ENCODE measurements around the gene COL9A3. TPM values are rescaled to one million over a fixed set of nuclear protein-coding genes. Genes with fewer than 3 reads are reported as not detected.

Gene COL9A3
- total RNA-seq, 1 experiment from 2014 or later = 8.5 TPM

DNA sequence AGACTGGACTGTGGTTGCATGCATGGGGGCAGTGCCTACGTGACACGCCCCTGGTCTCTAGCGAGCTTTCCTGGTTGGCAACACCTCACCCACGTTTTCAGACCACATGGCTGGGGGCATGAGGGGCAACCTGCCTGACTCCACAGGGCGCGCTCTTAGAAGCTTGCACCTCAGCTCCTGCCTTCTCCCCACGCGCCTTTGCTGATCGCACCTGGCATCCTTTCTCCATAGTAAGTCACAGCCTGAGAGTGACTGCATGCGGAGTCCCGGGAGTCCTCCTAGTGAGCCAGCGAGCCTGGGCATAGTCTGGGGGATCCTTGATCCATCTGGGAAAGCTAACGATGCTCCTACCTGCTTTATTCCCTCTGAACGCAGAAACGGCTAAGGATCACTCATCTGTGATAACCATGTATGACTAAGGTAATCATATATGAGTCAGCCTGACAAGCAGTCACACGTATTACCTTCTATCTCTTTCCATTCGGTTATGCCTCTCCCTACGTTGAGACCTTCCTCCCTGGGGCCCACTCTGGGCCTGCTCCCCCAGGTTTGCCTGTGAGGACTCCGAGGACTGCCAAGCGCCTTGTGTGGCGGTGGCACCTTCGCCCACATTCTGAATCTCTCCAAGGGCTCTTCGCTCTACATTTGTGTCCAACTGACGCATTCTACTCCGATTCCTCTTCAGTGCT is 40.2 kb downstream of the COL9A3 start:
- Histone ChIP-seq H3K36me3 (ENCODE audit: low read depth) (0 out of 2 replicates have a peak, but pooled peaks cover 9% of the 10 kb centered on the region), H3K9me2 (ENCODE audit: insufficient read depth) (no peaks in the 10 kb centered on the region), H3K27me3 (ENCODE audit: insufficient read depth, low read depth) (no peaks in the 10 kb centered on the region), H3K79me2 (ENCODE audit: low read depth) (peaks cover 23% of the 10 kb centered on the region), H3K4me3 (no peak overlapping the region), H3K4me2 (no peak overlapping the region), H3K27ac (no peak overlapping the region), H2AFZ (no peak overlapping the region), H4K20me1 (ENCODE audit: insufficient read depth) (no peaks in the 10 kb centered on the region), H3K9me3 (ENCODE audit: insufficient read depth, low read depth) (no peaks in the 10 kb centered on the region), H3F3A (ENCODE audit: insufficient read depth, low read depth) (0 out of 2 replicates have a peak, but pooled peaks cover 4% of the 10 kb centered on the region), H3K4me1 (replicated peaks; ENCODE audit: insufficient read depth) (peaks cover 13% of the 10 kb centered on the region)
- TF ChIP-seq EZH2 (IDR thresholded peaks at IDR 0.05; ENCODE audit: low read depth) = no peak
- TF ChIP-seq, protein P1, sequence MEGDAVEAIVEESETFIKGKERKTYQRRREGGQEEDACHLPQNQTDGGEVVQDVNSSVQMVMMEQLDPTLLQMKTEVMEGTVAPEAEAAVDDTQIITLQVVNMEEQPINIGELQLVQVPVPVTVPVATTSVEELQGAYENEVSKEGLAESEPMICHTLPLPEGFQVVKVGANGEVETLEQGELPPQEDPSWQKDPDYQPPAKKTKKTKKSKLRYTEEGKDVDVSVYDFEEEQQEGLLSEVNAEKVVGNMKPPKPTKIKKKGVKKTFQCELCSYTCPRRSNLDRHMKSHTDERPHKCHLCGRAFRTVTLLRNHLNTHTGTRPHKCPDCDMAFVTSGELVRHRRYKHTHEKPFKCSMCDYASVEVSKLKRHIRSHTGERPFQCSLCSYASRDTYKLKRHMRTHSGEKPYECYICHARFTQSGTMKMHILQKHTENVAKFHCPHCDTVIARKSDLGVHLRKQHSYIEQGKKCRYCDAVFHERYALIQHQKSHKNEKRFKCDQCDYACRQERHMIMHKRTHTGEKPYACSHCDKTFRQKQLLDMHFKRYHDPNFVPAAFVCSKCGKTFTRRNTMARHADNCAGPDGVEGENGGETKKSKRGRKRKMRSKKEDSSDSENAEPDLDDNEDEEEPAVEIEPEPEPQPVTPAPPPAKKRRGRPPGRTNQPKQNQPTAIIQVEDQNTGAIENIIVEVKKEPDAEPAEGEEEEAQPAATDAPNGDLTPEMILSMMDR (conservative IDR thresholded peaks at IDR 0.05) = no peak
- no TSS peak for BruUV-seq (replicated peaks)
- POLR2A ChIA-PET (ENCODE audit: unreplicated experiment) = interaction anchor here (0.6 kb wide), 1 partner anchor 12 kb away, joined by 9 read pairs; no protein-coding TSS in a partner anchor
- intact Hi-C loops (cut with micrococcal nuclease; ENCODE audit: unreplicated experiment) = no loop called here
- peak in 1 of 2 experiments; percentile 26 for DNase-seq
- CTCF ChIA-PET = no interaction called here

DNA sequence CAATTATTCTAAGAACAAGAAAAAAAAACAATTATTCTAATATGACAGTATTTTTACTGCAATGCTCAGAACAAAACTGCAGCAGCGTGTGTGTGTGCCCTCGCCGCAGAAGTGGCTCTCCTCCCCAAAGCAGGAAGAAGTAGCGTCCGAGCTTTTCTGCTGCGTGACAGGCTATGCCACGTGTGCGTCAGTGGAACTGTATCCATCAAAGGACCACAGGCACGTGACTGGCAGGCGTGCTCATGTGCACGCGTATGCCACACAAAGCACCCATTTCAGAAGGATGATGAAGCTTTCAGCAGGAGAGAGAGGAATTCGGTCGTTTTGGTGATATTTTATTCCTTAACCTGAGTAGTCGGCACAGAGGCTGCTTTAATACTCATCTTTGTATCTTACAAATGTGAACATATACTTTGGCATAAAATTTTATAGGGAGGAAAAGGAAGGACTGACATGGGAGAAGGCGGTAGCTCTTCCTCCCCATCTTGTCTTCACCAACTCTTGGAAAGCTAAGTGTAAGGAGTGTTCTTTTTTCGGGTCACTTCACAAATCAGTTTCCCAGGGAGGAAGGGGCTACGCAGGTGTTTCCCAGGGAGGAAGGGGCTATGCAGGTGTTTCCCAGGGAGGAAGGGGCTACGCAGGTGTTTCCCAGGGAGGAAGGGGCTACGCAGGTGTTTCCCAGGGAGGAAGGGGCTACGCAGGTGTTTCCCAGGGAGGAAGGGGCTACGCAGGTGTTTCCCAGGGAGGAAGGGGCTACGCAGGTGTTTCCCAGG is 41.4 kb downstream of the COL9A3 start:
- TF ChIP-seq EZH2 (IDR thresholded peaks at IDR 0.05; ENCODE audit: low read depth) = no peak
- TF ChIP-seq, protein P1 (conservative IDR thresholded peaks at IDR 0.05) = no peak
- Histone ChIP-seq H3K9me2 (ENCODE audit: insufficient read depth) (no peaks in the 10 kb centered on the region), H3K36me3 (ENCODE audit: low read depth) (0 out of 2 replicates have a peak, but pooled peaks cover 9% of the 10 kb centered on the region), H3K4me1 (replicated peaks; ENCODE audit: insufficient read depth) (peaks cover 16% of the 10 kb centered on the region), H2AFZ (no peak overlapping the region), H3F3A (ENCODE audit: insufficient read depth, low read depth) (peaks cover 15% of the 10 kb centered on the region; the same call in 1 of the 2 replicates), H3K9me3 (ENCODE audit: insufficient read depth, low read depth) (no peaks in the 10 kb centered on the region), H3K4me3 (no peak overlapping the region), H4K20me1 (ENCODE audit: insufficient read depth) (no peaks in the 10 kb centered on the region), H3K27ac (no peak overlapping the region), H3K4me2 (no peak overlapping the region), H3K27me3 (ENCODE audit: insufficient read depth, low read depth) (no peaks in the 10 kb centered on the region), H3K79me2 (ENCODE audit: low read depth) (peaks cover 23% of the 10 kb centered on the region)
- BruUV-seq (replicated peaks) = no TSS peak
- ChIA-PET CTCF (no interaction called here), POLR2A (ENCODE audit: unreplicated experiment) (interaction anchor here (0.7 kb wide), 1 partner anchor 35 kb away, joined by 9 read pairs; no protein-coding TSS in a partner anchor)
- no peak for DNase-seq
- intact Hi-C loops (cut with micrococcal nuclease; ENCODE audit: unreplicated experiment) = no loop called here

DNA sequence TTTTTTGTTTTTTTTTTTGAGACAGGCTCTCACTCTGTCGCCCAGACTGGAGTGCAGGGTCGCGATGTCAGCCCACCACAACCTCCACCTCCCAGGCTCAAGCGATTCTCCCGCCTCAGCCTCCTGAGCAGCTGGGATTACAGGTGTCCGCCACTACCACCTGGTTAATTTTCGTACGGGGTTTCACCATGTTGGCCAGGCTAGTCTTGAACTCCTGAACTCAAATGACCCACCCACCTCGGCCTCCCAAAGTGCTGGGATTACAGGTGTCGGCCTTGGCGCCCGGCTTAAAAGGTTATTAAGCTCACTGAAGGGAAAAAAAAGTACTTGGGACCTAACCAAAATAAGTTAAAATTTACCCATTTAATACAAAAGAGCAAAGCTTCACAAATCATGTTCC is 42.9 kb downstream of the COL9A3 start:
- H3K27ac ChIP-seq = no peak overlapping the region
- H4K20me1 ChIP-seq (ENCODE audit: insufficient read depth) = no peaks in the 10 kb centered on the region
- DNase-seq = peak in 1 of 2 experiments; percentile 10
- H3K27me3 ChIP-seq (ENCODE audit: insufficient read depth, low read depth) = no peaks in the 10 kb centered on the region
- H3K4me2 ChIP-seq = peak overlapping the region; percentile 76
- ChIA-PET POLR2A (ENCODE audit: unreplicated experiment) (no interaction called here), CTCF (interaction anchor here (0.7 kb wide), 1 partner anchor 17 kb away, joined by 13 read pairs; no protein-coding TSS in a partner anchor)
- 0 out of 2 replicates have a peak, but pooled peaks cover 4% of the 10 kb centered on the region for H3K36me3 ChIP-seq (ENCODE audit: low read depth)
- BruUV-seq (replicated peaks) = TSS peak; percentile 39
- H3K9me3 ChIP-seq (ENCODE audit: insufficient read depth, low read depth) = no peaks in the 10 kb centered on the region
- peaks cover 16% of the 10 kb centered on the region for H3K4me1 ChIP-seq (replicated peaks; ENCODE audit: insufficient read depth)
- H3F3A ChIP-seq (ENCODE audit: insufficient read depth, low read depth) = peaks cover 21% of the 10 kb centered on the region
- no peak overlapping the region for H2AFZ ChIP-seq
- intact Hi-C loops (cut with micrococcal nuclease; ENCODE audit: unreplicated experiment) = loop anchor here (5.0 kb wide), 1 partner anchor 78 kb away; the partner anchor contains the start of gene GID8
- peaks cover 23% of the 10 kb centered on the region for H3K79me2 ChIP-seq (ENCODE audit: low read depth)
- no peaks in the 10 kb centered on the region for H3K9me2 ChIP-seq (ENCODE audit: insufficient read depth)
- TF ChIP-seq, protein P1 (conservative IDR thresholded peaks at IDR 0.05) = no peak
- TF ChIP-seq EZH2 (IDR thresholded peaks at IDR 0.05; ENCODE audit: low read depth) = no peak
- peak overlapping the region; percentile 54; the same call in 1 of the 2 replicates for H3K4me3 ChIP-seq

Measured in PC-9 (cell line).